Parathyroid adenoma (tissue), 2 donors: ENCODE measurements around the gene SPRED1.

Experiments
- H2AFZ ChIP-seq: fragments of 300-600 bp; sonication (generic); one replicate; pipeline ENCODE4 v1.7.0; 2017; ENCODE audit warnings: antibody characterized with exemption, mild to moderate bottlenecking
- H3K27ac ChIP-seq: fragments of 300-600 bp; sonication (generic); one replicate; pipeline ENCODE4 v1.7.0; 2017
- H3K27me3 ChIP-seq: fragments of 300-600 bp; sonication (generic); one replicate; pipeline ENCODE4 v1.7.0; 2017; ENCODE audit warnings: low read length; ENCODE audit not compliant: control insufficient read depth, insufficient read depth
- H3K36me3 ChIP-seq: fragments of 300-600 bp; sonication (generic); one replicate; pipeline ENCODE4 v1.7.0; 2017; ENCODE audit warnings: low read length; ENCODE audit not compliant: control insufficient read depth, insufficient read depth
- H3K4me1 ChIP-seq: fragments of 300-600 bp; sonication (generic); one replicate; pipeline ENCODE4 v1.7.0; 2017; ENCODE audit warnings: control low read depth
- H3K4me2 ChIP-seq: fragments of 300-600 bp; sonication (generic); one replicate; pipeline ENCODE4 v1.7.0; 2017; ENCODE audit warnings: low read length
- H3K4me3 ChIP-seq: fragments of 300-600 bp; sonication (generic); one replicate; pipeline ENCODE4 v1.7.0; 2017; ENCODE audit warnings: low read depth, low read length
- H3K79me2 ChIP-seq: fragments of 300-600 bp; sonication (generic); one replicate; pipeline ENCODE4 v1.7.0; 2017; ENCODE audit warnings: control low read depth
- H3K9ac ChIP-seq: fragments of 300-600 bp; sonication (generic); one replicate; pipeline ENCODE4 v1.7.0; 2017; ENCODE audit warnings: mild to moderate bottlenecking
- H3K9me3 ChIP-seq: fragments of 300-600 bp; sonication (generic); one replicate; pipeline ENCODE4 v1.7.0; 2017; ENCODE audit warnings: low read length; ENCODE audit not compliant: control insufficient read depth
- CTCF ChIP-seq: fragments of 300-600 bp; sonication (generic); IDR thresholded peaks from one replicate; pipeline ENCODE4 v1.7.0; 2017; ENCODE audit warnings: antibody characterized with exemption, mild to moderate bottlenecking
- donor health status: primary hyperparathyroidism.

The SPRED1 gene

GRCh38 chr15:38208779-38209178, 43.9 kb upstream of the SPRED1 start:
- no peaks in the 10 kb centered on the region for H3K4me1 ChIP-seq
- no peaks in the 10 kb centered on the region for H3K36me3 ChIP-seq
- no peak for TF ChIP-seq CTCF
- H3K79me2 ChIP-seq = no peaks in the 10 kb centered on the region
- no peaks in the 10 kb centered on the region for H3K9me3 ChIP-seq
- no peak overlapping the region for H3K27ac ChIP-seq
- H3K27me3 ChIP-seq = no peaks in the 10 kb centered on the region
- H3K4me2 ChIP-seq = no peak overlapping the region
- no peak overlapping the region for H3K4me3 ChIP-seq
- H2AFZ ChIP-seq = no peak overlapping the region
- H3K9ac ChIP-seq = no peak overlapping the region

GRCh38 chr15:38211249-38211648, 41.4 kb upstream of the SPRED1 start:
- H3K4me2 ChIP-seq = no peak overlapping the region
- no peaks in the 10 kb centered on the region for H3K4me1 ChIP-seq
- H3K9ac ChIP-seq = no peak overlapping the region
- H3K36me3 ChIP-seq = no peaks in the 10 kb centered on the region
- H3K79me2 ChIP-seq = no peaks in the 10 kb centered on the region
- H3K9me3 ChIP-seq = no peaks in the 10 kb centered on the region
- no peaks in the 10 kb centered on the region for H3K27me3 ChIP-seq
- no peak overlapping the region for H3K4me3 ChIP-seq
- H3K27ac ChIP-seq = no peak overlapping the region
- TF ChIP-seq CTCF = no peak
- no peak overlapping the region for H2AFZ ChIP-seq

GRCh38 chr15:38211811-38212210, 40.8 kb upstream of the SPRED1 start:
- no peak for TF ChIP-seq CTCF
- Histone ChIP-seq H3K4me1 (no peaks in the 10 kb centered on the region), H3K9ac (no peak overlapping the region), H3K9me3 (no peaks in the 10 kb centered on the region), H3K4me3 (no peak overlapping the region), H3K27me3 (no peaks in the 10 kb centered on the region), H2AFZ (no peak overlapping the region), H3K27ac (no peak overlapping the region), H3K79me2 (no peaks in the 10 kb centered on the region), H3K36me3 (no peaks in the 10 kb centered on the region), H3K4me2 (no peak overlapping the region)

GRCh38 chr15:38212729-38213351, 39.8 kb upstream of the SPRED1 start:
- no peak overlapping the region for H3K4me2 ChIP-seq
- H3K27me3 ChIP-seq = no peaks in the 10 kb centered on the region
- no peak overlapping the region for H3K9ac ChIP-seq
- H3K79me2 ChIP-seq = no peaks in the 10 kb centered on the region
- H2AFZ ChIP-seq = no peak overlapping the region
- H3K9me3 ChIP-seq = no peaks in the 10 kb centered on the region
- no peaks in the 10 kb centered on the region for H3K4me1 ChIP-seq
- no peak overlapping the region for H3K27ac ChIP-seq
- no peak for TF ChIP-seq CTCF
- no peaks in the 10 kb centered on the region for H3K36me3 ChIP-seq
- H3K4me3 ChIP-seq = no peak overlapping the region

GRCh38 chr15:38213356-38213755, 39.3 kb upstream of the SPRED1 start:
- Histone ChIP-seq H3K36me3 (no peaks in the 10 kb centered on the region), H3K4me1 (no peaks in the 10 kb centered on the region), H3K4me2 (no peak overlapping the region), H3K27ac (no peak overlapping the region), H3K9ac (no peak overlapping the region), H3K79me2 (no peaks in the 10 kb centered on the region), H3K27me3 (no peaks in the 10 kb centered on the region), H3K9me3 (no peaks in the 10 kb centered on the region), H3K4me3 (no peak overlapping the region), H2AFZ (no peak overlapping the region)
- TF ChIP-seq CTCF = no peak
